ENCODE results near the gene SH3BP4.

Gene SH3BP4

DNA sequence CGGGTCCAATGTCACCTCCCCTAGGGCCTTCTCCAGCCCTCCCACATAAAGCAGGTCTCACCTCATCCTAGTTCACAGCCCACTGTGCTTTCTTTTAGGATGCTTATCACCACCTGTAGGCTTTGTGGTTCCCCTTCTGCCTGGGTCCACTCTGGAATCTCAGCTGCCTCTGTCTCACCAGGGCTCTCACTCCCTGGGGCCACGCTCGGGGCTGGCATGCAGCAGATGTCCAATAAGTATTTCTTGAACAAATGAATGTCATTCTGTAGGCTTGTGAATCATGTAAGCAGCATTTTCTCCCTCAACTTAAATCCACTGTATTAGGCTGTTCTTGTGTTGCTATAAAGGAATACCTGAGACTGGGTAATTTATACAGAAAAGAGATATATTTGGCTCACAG, 4.3 kb upstream of the SH3BP4 start:
- H3K4me3 ChIP-seq: no peak overlapping the region
- no peaks in the 10 kb centered on the region for H3K36me3 ChIP-seq
- no peak overlapping the region for H3K27ac ChIP-seq
- peaks cover 0 to 3% (median 0%) of the 10 kb centered on the region in 3 donors for H3K9me3 ChIP-seq
- H3K27me3 ChIP-seq: no peaks in the 10 kb centered on the region
- intact Hi-C loops (cut with DNase I; ENCODE audit: low total_unique reads): no loop called here
- DNase-seq: peak in 1 of 2 donors; percentile 24
- H3K4me1 ChIP-seq: peaks cover 0 to 9% (median 7%) of the 10 kb centered on the region in 4 donors
- TF ChIP-seq, protein P1, sequence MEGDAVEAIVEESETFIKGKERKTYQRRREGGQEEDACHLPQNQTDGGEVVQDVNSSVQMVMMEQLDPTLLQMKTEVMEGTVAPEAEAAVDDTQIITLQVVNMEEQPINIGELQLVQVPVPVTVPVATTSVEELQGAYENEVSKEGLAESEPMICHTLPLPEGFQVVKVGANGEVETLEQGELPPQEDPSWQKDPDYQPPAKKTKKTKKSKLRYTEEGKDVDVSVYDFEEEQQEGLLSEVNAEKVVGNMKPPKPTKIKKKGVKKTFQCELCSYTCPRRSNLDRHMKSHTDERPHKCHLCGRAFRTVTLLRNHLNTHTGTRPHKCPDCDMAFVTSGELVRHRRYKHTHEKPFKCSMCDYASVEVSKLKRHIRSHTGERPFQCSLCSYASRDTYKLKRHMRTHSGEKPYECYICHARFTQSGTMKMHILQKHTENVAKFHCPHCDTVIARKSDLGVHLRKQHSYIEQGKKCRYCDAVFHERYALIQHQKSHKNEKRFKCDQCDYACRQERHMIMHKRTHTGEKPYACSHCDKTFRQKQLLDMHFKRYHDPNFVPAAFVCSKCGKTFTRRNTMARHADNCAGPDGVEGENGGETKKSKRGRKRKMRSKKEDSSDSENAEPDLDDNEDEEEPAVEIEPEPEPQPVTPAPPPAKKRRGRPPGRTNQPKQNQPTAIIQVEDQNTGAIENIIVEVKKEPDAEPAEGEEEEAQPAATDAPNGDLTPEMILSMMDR (IDR thresholded peaks at IDR 0.05): no peak

DNA sequence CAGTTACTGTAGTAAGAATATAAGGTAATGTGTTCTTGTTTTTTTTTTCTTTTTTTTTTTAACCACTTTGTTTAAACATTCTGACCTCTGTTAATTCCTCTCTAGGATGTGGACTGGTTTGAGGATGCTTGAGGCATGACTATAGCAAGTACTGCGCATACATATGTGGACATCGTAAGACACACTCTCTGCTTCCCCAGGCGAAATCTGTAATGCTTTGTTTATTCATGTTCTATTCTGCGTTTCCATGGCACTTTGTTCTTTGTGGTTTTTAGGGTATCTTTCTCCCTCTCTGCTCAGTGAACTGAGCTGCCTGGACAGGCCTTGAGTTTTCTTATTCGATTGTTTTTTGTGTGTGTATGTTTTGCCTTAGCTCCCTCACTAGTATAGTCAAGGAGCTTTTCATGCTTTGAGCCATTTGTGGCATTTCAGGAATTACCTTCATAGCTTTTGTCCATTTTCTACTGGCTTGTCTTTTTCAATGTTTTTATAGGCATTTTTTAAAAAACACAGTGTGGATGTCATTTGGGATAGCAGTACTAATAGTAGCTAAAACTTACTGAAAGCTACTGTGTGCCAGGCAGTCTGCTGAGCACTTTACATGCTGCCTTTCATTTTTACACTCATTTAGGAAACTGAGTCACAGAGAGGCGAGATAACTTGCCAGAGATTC, 1.9 kb upstream of the SH3BP4 start:
- Histone ChIP-seq H3K27ac (no peak overlapping the region), H3K36me3 (no peaks in the 10 kb centered on the region), H3K27me3 (no peaks in the 10 kb centered on the region), H3K4me1 (peaks cover 0 to 29% (median 21%) of the 10 kb centered on the region in 4 donors), H3K4me3 (no peak overlapping the region), H3K9me3 (no peaks in the 10 kb centered on the region)
- TF ChIP-seq, protein P1 (IDR thresholded peaks at IDR 0.05): no peak
- DNase-seq: no peak
- intact Hi-C loops (cut with DNase I; ENCODE audit: low total_unique reads): loop anchor here (5.0 kb wide), 1 partner anchor 102 kb away; no protein-coding TSS in a partner anchor

DNA sequence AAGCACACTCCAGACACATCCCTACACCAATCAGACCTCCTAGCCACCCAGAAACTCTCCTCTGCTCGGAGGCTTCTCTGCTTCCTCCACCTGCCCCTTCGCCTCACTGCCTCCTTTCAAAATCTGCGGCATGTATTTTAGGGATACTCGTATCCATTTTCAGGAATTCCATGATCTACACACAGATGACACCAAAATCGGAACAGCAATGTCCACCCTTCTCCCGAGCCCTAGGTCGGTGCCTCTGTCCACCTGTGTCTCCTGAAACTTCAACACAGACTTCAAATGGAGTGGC, 1.4 kb upstream of the SH3BP4 start:
- no peaks in the 10 kb centered on the region for H3K27me3 ChIP-seq
- no peak for DNase-seq
- H3K36me3 ChIP-seq: no peaks in the 10 kb centered on the region
- H3K9me3 ChIP-seq: no peaks in the 10 kb centered on the region
- H3K27ac ChIP-seq: peak overlapping the region in 1 of 2 donors; percentile 90
- peaks cover 0 to 31% (median 23%) of the 10 kb centered on the region in 4 donors for H3K4me1 ChIP-seq
- intact Hi-C loops (cut with DNase I; ENCODE audit: low total_unique reads): loop anchor here (5.0 kb wide), 1 partner anchor 102 kb away; no protein-coding TSS in a partner anchor
- peak overlapping the region; percentile 86 to 92 for H3K4me3 ChIP-seq
- TF ChIP-seq, protein P1 (IDR thresholded peaks at IDR 0.05): no peak

DNA sequence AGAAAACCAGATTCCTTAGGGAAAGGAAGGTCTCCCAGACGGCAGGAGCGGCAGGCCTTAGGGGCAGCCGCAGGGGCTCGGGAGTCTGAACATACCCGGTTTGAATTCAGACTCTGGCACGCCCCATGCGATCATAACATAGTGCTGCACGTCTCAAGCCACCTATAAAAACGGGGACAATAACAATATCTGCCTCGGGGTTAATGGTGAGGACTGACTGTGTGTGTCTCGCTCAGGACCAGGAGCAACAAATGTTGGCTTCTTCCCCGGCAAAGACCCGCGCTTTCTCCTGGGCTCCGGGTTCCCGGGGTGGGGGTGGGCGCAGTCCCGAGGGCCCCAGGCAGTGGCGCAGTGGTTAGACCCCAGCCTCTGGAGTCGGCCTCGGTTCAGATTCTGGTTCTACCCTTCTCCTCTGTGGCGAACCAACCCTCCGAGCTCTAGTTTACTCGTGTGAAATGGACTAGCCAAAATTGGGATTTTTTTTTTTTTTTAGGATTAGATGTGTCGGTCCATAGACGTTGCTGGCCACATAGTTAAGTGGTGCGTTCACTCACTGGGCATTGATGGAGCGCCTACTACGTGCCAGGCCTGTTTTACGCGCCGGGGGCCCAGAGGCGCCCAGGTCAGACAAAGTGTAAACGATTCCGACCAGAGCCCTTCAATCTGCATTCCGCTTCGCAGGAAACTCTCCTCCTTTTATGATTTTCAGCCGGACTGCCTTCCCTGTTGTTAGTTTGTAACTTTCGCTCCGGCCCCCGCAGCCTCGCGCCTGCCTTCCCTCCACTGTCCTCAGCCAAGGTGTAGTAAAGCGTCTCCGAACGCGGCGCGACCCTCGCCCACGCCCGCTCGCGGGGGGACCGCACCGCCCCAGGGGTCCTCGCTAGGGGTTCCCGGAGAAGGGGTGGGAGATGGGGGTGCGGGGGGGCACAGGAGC, 820 bp upstream of the SH3BP4 start:
- TF ChIP-seq, protein P1 (IDR thresholded peaks at IDR 0.05): no peak
- H3K9me3 ChIP-seq: no peaks in the 10 kb centered on the region
- peaks cover 0 to 31% (median 23%) of the 10 kb centered on the region in 4 donors for H3K4me1 ChIP-seq
- H3K27me3 ChIP-seq: no peaks in the 10 kb centered on the region
- H3K36me3 ChIP-seq: no peaks in the 10 kb centered on the region
- H3K27ac ChIP-seq: peak overlapping the region; percentile 86 to 90
- peak overlapping the region; percentile 86 to 92 for H3K4me3 ChIP-seq
- peak in 1 of 2 donors; percentile 74 for DNase-seq
- intact Hi-C loops (cut with DNase I; ENCODE audit: low total_unique reads): loop anchor here (5.0 kb wide), 1 partner anchor 101 kb away; no protein-coding TSS in a partner anchor

DNA sequence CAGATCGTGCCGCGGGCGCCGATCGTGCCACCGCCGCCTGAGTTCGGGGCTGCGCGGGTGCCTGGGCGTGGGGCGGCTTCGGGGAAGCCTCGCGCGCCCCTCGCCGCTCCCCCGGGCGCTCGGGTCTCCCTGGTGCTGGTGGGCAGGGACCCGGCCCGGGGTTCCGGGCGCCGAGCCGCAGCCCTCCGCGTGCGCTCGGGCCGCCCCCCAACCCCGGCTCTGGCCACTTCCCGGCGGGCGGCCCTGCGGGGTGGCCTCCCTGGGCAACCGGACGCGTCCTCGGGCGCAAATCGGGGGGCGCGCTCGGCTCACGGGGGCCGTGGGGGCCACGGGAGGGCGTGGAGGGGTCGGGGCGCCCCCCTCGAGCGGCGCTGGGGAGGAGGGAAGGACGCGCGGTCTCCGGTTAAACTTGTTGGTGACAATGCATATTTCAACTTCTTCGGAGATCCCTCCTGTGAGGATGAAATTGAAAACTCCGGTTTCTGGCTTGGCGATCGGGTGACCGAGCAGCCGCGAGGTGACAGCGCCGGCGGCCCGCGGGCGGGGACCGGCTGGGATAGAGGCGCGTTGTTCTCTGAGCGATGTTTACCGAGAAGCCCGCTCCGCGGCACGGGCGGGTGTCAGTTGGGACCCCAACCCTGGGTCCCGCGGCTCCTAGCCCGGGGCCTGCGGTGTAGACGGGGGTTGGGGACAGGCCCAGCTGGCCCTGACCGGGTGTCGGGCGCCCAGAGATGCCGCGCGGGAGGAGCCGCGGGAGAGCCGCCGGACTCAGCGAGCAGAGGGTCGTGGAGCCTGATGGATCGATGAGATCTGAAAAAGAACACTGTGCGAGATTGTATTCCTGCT, 676 bp downstream of the SH3BP4 start:
- Histone ChIP-seq H3K36me3 (no peaks in the 10 kb centered on the region), H3K27ac (peak overlapping the region; percentile 72 to 87), H3K27me3 (no peaks in the 10 kb centered on the region), H3K4me1 (peaks cover 0 to 41% (median 28%) of the 10 kb centered on the region in 4 donors), H3K9me3 (no peaks in the 10 kb centered on the region), H3K4me3 (peak overlapping the region; percentile 86 to 92)
- TF ChIP-seq, protein P1 (IDR thresholded peaks at IDR 0.05): no peak
- DNase-seq: peak in 1 of 2 donors; percentile 66
- intact Hi-C loops (cut with DNase I; ENCODE audit: low total_unique reads): loop anchor here (2.0 to 5.0 kb wide), 2 partner anchors 28 to 100 kb away; no protein-coding TSS in a partner anchor
